Neural progenitor cell (in vitro differentiated cells): ENCODE results near the gene CADPS.
A peak's percentile ranks its signal among the peaks of the same experiment; 100 is the strongest.

ENCODE experiments used
- EZH2 ChIP-seq: fragments of 200-600 bp; sonication (generic); IDR thresholded peaks from 2 replicates; pipeline ENCODE4 v1.6.1; 2017; ENCODE audit warnings: antibody characterized with exemption, mild to moderate bottlenecking, moderate library complexity
- TF ChIP-seq, protein P1 (sequence below): fragments of 200-600 bp; sonication (generic); IDR thresholded peaks from 2 replicates; pipeline ENCODE4 v1.5.1; 2017; ENCODE audit warnings: antibody characterized with exemption, mild to moderate bottlenecking

DNA sequence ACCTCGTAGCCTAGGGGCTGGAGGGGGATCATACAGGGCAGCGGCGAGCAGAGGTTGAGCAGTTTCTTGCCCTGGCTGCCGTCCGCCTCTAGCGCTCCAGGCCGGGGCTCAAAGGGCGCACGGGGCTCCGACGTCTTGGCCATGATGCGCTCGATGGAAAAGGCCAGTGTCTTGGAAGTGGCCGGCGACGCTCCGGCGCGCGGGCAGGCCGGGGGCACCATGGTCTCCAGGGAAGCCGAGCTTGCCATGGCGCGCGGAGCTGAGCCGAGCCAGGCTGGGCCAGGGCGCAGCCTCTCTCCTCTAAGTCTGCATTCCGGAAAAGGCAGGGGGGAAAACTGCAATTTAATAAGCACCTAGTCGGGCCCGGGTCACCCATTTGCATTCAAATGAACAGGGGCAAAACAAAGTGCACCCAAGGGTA lies 502.6 kb downstream of the CADPS start:
- peak; percentile 79 for TF ChIP-seq EZH2
- TF ChIP-seq, protein P1, sequence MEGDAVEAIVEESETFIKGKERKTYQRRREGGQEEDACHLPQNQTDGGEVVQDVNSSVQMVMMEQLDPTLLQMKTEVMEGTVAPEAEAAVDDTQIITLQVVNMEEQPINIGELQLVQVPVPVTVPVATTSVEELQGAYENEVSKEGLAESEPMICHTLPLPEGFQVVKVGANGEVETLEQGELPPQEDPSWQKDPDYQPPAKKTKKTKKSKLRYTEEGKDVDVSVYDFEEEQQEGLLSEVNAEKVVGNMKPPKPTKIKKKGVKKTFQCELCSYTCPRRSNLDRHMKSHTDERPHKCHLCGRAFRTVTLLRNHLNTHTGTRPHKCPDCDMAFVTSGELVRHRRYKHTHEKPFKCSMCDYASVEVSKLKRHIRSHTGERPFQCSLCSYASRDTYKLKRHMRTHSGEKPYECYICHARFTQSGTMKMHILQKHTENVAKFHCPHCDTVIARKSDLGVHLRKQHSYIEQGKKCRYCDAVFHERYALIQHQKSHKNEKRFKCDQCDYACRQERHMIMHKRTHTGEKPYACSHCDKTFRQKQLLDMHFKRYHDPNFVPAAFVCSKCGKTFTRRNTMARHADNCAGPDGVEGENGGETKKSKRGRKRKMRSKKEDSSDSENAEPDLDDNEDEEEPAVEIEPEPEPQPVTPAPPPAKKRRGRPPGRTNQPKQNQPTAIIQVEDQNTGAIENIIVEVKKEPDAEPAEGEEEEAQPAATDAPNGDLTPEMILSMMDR, result no peak
